ENCODE data around the gene TOM1L2. TPM values are rescaled to one million over a fixed set of nuclear protein-coding genes. Genes with fewer than 3 reads are reported as not detected.

The TOM1L2 gene
- total RNA-seq, 1 experiment from 2014 or later: 45.2 TPM

DNA sequence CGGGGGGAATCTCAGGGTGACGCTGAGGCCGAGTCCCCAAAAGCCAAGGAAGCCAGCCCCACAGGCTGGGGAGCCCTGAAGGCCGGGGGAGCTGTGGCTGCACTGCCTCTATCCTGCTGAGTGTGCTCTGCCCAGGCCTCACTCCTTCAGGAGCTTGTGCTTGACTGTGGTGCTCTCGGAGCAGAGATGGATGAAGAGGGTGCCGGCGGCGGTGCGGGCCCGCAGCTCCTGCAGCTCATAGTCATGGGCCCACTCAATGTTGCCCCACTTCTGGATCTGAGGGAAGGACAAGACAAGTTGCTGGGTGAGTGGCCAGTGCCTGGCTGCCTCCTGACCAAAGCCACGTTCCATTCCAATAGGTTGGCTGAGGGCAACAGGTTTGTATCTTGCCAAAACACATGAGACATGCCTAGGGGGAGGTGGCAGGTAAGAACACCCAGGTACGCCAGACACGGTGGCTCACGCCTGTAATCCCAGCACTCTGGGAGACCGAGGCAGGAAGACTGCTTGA, 46.3 kb upstream of the TOM1L2 start:
- BruUV-seq (replicated peaks): no TSS peak
- ATAC-seq (no peak), DNase-seq (ENCODE audit: low read depth, low spot score) (no peak)
- Histone ChIP-seq H3K4me3 (ENCODE audit: low read depth in 2 of 2, low read length in 2 of 2) (no peak overlapping the region), H3K27me3 (ENCODE audit: control insufficient read depth, insufficient read depth, low read length) (no peaks in the 10 kb centered on the region), H3K4me1 (ENCODE audit: control insufficient read depth, insufficient read depth, low read length) (no peaks in the 10 kb centered on the region), H3K36me3 (ENCODE audit: control insufficient read depth, insufficient read depth, low read length) (no peaks in the 10 kb centered on the region), H3K27ac (ENCODE audit: low read length) (no peak overlapping the region), H3K9me3 (ENCODE audit: control insufficient read depth, insufficient read depth, low read depth, low read length) (no peaks in the 10 kb centered on the region)
- intact Hi-C loops (cut with micrococcal nuclease; ENCODE audit: unreplicated experiment) (no loop called here), in situ Hi-C loops (cut with HindIII; ENCODE audit: low pct_unique_long_range_greater_than_20kb, low sequenced_read_pairs) (no loop called here)
- ChIA-PET CTCF (no interaction called here), POLR2A (no interaction called here)
- TF ChIP-seq SIN3A (IDR thresholded peaks at IDR 0.05; ENCODE audit: borderline replicate concordance, insufficient read depth, low read depth, low read length) (no peak), TCF7L2 (IDR thresholded peaks at IDR 0.05; ENCODE audit: low read depth, low read length) (no peak), POLR2AphosphoS5 (IDR thresholded peaks at IDR 0.05; ENCODE audit: low read depth, low read length) (no peak)
- TF ChIP-seq, protein P1, sequence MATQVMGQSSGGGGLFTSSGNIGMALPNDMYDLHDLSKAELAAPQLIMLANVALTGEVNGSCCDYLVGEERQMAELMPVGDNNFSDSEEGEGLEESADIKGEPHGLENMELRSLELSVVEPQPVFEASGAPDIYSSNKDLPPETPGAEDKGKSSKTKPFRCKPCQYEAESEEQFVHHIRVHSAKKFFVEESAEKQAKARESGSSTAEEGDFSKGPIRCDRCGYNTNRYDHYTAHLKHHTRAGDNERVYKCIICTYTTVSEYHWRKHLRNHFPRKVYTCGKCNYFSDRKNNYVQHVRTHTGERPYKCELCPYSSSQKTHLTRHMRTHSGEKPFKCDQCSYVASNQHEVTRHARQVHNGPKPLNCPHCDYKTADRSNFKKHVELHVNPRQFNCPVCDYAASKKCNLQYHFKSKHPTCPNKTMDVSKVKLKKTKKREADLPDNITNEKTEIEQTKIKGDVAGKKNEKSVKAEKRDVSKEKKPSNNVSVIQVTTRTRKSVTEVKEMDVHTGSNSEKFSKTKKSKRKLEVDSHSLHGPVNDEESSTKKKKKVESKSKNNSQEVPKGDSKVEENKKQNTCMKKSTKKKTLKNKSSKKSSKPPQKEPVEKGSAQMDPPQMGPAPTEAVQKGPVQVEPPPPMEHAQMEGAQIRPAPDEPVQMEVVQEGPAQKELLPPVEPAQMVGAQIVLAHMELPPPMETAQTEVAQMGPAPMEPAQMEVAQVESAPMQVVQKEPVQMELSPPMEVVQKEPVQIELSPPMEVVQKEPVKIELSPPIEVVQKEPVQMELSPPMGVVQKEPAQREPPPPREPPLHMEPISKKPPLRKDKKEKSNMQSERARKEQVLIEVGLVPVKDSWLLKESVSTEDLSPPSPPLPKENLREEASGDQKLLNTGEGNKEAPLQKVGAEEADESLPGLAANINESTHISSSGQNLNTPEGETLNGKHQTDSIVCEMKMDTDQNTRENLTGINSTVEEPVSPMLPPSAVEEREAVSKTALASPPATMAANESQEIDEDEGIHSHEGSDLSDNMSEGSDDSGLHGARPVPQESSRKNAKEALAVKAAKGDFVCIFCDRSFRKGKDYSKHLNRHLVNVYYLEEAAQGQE (IDR thresholded peaks at IDR 0.05; ENCODE audit: insufficient read depth in 1 of 2, low read depth in 2 of 2, low read length in 1 of 2): no peak
- TF ChIP-seq, protein P2, sequence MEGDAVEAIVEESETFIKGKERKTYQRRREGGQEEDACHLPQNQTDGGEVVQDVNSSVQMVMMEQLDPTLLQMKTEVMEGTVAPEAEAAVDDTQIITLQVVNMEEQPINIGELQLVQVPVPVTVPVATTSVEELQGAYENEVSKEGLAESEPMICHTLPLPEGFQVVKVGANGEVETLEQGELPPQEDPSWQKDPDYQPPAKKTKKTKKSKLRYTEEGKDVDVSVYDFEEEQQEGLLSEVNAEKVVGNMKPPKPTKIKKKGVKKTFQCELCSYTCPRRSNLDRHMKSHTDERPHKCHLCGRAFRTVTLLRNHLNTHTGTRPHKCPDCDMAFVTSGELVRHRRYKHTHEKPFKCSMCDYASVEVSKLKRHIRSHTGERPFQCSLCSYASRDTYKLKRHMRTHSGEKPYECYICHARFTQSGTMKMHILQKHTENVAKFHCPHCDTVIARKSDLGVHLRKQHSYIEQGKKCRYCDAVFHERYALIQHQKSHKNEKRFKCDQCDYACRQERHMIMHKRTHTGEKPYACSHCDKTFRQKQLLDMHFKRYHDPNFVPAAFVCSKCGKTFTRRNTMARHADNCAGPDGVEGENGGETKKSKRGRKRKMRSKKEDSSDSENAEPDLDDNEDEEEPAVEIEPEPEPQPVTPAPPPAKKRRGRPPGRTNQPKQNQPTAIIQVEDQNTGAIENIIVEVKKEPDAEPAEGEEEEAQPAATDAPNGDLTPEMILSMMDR (IDR thresholded peaks at IDR 0.05): no peak

DNA sequence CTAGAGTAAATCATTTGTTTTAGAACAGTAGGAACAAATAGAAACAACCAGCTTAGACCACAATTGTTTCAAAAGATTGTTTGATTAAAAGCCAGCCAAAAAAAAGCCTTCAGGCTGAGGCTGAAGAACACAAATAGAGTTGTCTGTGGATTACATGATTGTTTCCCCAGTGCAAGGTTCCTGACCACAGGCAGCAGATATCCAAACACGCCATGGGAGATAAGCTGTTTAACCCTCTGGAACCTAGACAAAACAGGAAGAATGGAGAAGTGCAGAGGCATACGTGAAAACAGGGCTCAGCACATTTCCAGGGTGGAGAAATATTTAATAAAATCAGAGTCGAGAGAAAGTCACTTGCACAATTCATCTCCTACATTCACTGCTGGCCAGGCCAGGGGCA, 45.8 kb upstream of the TOM1L2 start:
- ChIA-PET CTCF (no interaction called here), POLR2A (no interaction called here)
- intact Hi-C loops (cut with micrococcal nuclease; ENCODE audit: unreplicated experiment): no loop called here
- no peaks in the 10 kb centered on the region for H3K27me3 ChIP-seq (ENCODE audit: control insufficient read depth, insufficient read depth, low read length)
- H3K4me1 ChIP-seq (ENCODE audit: control insufficient read depth, insufficient read depth, low read length): no peaks in the 10 kb centered on the region
- no peak for TF ChIP-seq TCF7L2 (IDR thresholded peaks at IDR 0.05; ENCODE audit: low read depth, low read length)
- TF ChIP-seq, protein P1 (IDR thresholded peaks at IDR 0.05; ENCODE audit: insufficient read depth in 1 of 2, low read depth in 2 of 2, low read length in 1 of 2): no peak
- TF ChIP-seq POLR2AphosphoS5 (IDR thresholded peaks at IDR 0.05; ENCODE audit: low read depth, low read length): no peak
- TF ChIP-seq, protein P2 (IDR thresholded peaks at IDR 0.05): no peak
- no peak for TF ChIP-seq SIN3A (IDR thresholded peaks at IDR 0.05; ENCODE audit: borderline replicate concordance, insufficient read depth, low read depth, low read length)
- H3K36me3 ChIP-seq (ENCODE audit: control insufficient read depth, insufficient read depth, low read length): no peaks in the 10 kb centered on the region
- H3K27ac ChIP-seq (ENCODE audit: low read length): no peak overlapping the region
- no peaks in the 10 kb centered on the region for H3K9me3 ChIP-seq (ENCODE audit: control insufficient read depth, insufficient read depth, low read depth, low read length)
- no peak for DNase-seq (ENCODE audit: low read depth, low spot score)
- in situ Hi-C loops (cut with HindIII; ENCODE audit: low pct_unique_long_range_greater_than_20kb, low sequenced_read_pairs): no loop called here
- no peak for ATAC-seq
- no peak overlapping the region for H3K4me3 ChIP-seq (ENCODE audit: low read depth in 2 of 2, low read length in 2 of 2)
- no TSS peak for BruUV-seq (replicated peaks)

All from Panc1 (cell line).